ENCODE measurements around the gene LHFPL3. TPM values are rescaled to one million over a fixed set of nuclear protein-coding genes. Genes with fewer than 3 reads are reported as not detected.

The LHFPL3 gene
- total RNA-seq, 4 donors from 2014 or later, result not detected

- no peak for TF ChIP-seq CTCF (IDR thresholded peaks at IDR 0.05; ENCODE audit: low read depth)
These were observed 486.4 kb downstream of the LHFPL3 start for GRCh38 chr7:104814671-104815400.

GRCh38 chr7:104816537-104816936, 488.1 kb downstream of the LHFPL3 start:
- TF ChIP-seq CTCF (IDR thresholded peaks at IDR 0.05; ENCODE audit: low read depth), result no peak

GRCh38 chr7:104818961-104819880, 490.8 kb downstream of the LHFPL3 start:
- no peak for TF ChIP-seq CTCF (IDR thresholded peaks at IDR 0.05; ENCODE audit: low read depth)

- TF ChIP-seq CTCF (IDR thresholded peaks at IDR 0.05; ENCODE audit: low read depth), result no peak
These were observed 492.6 kb downstream of the LHFPL3 start for GRCh38 chr7:104820836-104821535.

- no peak for TF ChIP-seq CTCF (IDR thresholded peaks at IDR 0.05; ENCODE audit: low read depth)
These were observed 494.8 kb downstream of the LHFPL3 start for GRCh38 chr7:104823177-104823576.

GRCh38 chr7:104825099-104825498, 496.7 kb downstream of the LHFPL3 start:
- no peak for TF ChIP-seq CTCF (IDR thresholded peaks at IDR 0.05; ENCODE audit: low read depth)

GRCh38 chr7:104826135-104826534, 497.7 kb downstream of the LHFPL3 start:
- TF ChIP-seq CTCF (IDR thresholded peaks at IDR 0.05; ENCODE audit: low read depth), result no peak

All from subcutaneous adipose tissue (tissue), 4 donors.